IMR-90 (cell line): ENCODE results near the gene ANXA2. TPM values are rescaled to one million over a fixed set of nuclear protein-coding genes. Genes with fewer than 3 reads are reported as not detected.
A peak's percentile ranks its signal among the peaks of the same experiment; 100 is the strongest.

Source experiments
- ATAC-seq: fragments of 200-7000 bp; cut with Tn5 transposase; 2 replicates; pipeline ENCODE4 v1.9.1; 2020; ENCODE audit warnings: low read depth, mild to moderate bottlenecking, moderate library complexity
- BruUV-seq: library from RNA; stranded (reverse); fragments of 400-500 nt; replicated peaks from 2 replicates; lab custom pipeline; 2021; lab: Mats Ljungman, UMichigan
- CTCF ChIA-PET: fragments of 300-600 bp; formaldehyde crosslinking; extraction: SDS; loops from one replicate; lab custom pipeline; 2021; ENCODE audit warnings: antibody characterized with exemption; lab: Yijun Ruan, JAX
- POLR2A ChIA-PET: fragments of 300-600 bp; sonication (Branson Sonifier 250); formaldehyde crosslinking; loops from one replicate; lab custom pipeline; 2022; ENCODE audit warnings: antibody characterized with exemption; ENCODE audit not compliant: unreplicated experiment; lab: Charles Lee
- DNase-seq: peaks from one replicate; pipeline ENCODE4 v3.0.0; 2013
- H2AFZ ChIP-seq: replicated peaks from 2 replicates; pipeline ENCODE3; 2013; ENCODE audit warnings: low read length, mild to moderate bottlenecking; ENCODE audit not compliant: poor library complexity
- H2AK5ac ChIP-seq: 2 replicates; pipeline ENCODE4 v1.6.1; 2013; ENCODE audit warnings: low read depth, low read length, inconsistent platforms
- H2AK9ac ChIP-seq: replicated peaks from 2 replicates; pipeline ENCODE3; 2013; ENCODE audit warnings: mild to moderate bottlenecking, low read depth, low read length, moderate library complexity; ENCODE audit not compliant: poor library complexity
- H2BK120ac ChIP-seq: 2 replicates; pipeline ENCODE4 v1.6.1; 2013; ENCODE audit warnings: low read depth, low read length, inconsistent platforms
- H2BK15ac ChIP-seq: 3 replicates; pipeline ENCODE4 v1.6.1; 2013; ENCODE audit warnings: low read depth, low read length, inconsistent platforms
- H2BK20ac ChIP-seq: 2 replicates; pipeline ENCODE4 v1.6.1; 2013; ENCODE audit warnings: low read depth, mild to moderate bottlenecking, inconsistent platforms, low read length, moderate library complexity
- H2BK5ac ChIP-seq: 2 replicates; pipeline ENCODE4 v1.6.1; 2013; ENCODE audit warnings: mild to moderate bottlenecking, low read depth, low read length, inconsistent platforms; ENCODE audit not compliant: poor library complexity, severe bottlenecking
- H3K14ac ChIP-seq: replicated peaks from 2 replicates; pipeline ENCODE4 v1.6.1; 2013; ENCODE audit warnings: low read depth, low read length, inconsistent platforms
- H3K18ac ChIP-seq: 2 replicates; pipeline ENCODE4 v1.6.1; 2013; ENCODE audit warnings: low read depth, low read length, control low read depth
- H3K23ac ChIP-seq: 2 replicates; pipeline ENCODE4 v1.6.1; 2013; ENCODE audit warnings: low read depth, low read length, inconsistent platforms
- H3K27ac ChIP-seq: 2 replicates; pipeline ENCODE4 v1.5.1; 2013; ENCODE audit warnings: mild to moderate bottlenecking, control low read depth, low read length; ENCODE audit not compliant: insufficient read depth
- H3K27me3 ChIP-seq: 2 replicates; pipeline ENCODE4 v1.6.1; 2013; ENCODE audit warnings: low read length; ENCODE audit not compliant: control insufficient read depth, insufficient read depth
- H3K36me3 ChIP-seq: 2 replicates; pipeline ENCODE4 v1.6.1; 2013; ENCODE audit warnings: low read length, mixed read lengths; ENCODE audit not compliant: control insufficient read depth, insufficient read depth
- H3K4ac ChIP-seq: 2 replicates; pipeline ENCODE4 v1.6.1; 2013; ENCODE audit warnings: low read depth, low read length, inconsistent platforms
- H3K4me1 ChIP-seq: 2 replicates; pipeline ENCODE4 v1.6.1; 2013; ENCODE audit warnings: low read length, mixed read lengths; ENCODE audit not compliant: control insufficient read depth, insufficient read depth
- H3K4me2 ChIP-seq: 2 replicates; pipeline ENCODE4 v1.6.1; 2013; ENCODE audit warnings: low read depth, mild to moderate bottlenecking, control low read depth, low read length, moderate library complexity
- H3K4me3 ChIP-seq: 2 replicates; pipeline ENCODE4 v1.5.1; 2013; ENCODE audit warnings: low read depth, mild to moderate bottlenecking, control low read depth, low read length, moderate library complexity; ENCODE audit not compliant: insufficient read depth
- H3K56ac ChIP-seq: 2 replicates; pipeline ENCODE4 v1.6.1; 2013; ENCODE audit warnings: low read length, inconsistent platforms; ENCODE audit not compliant: insufficient read depth; ENCODE audit errors: extremely low read depth
- H3K79me1 ChIP-seq, 2 experiments: 2 replicates each; pipeline ENCODE4 v1.6.1; 2013; ENCODE audit warnings: low read length in 2 of 2, inconsistent platforms in 1 of 2, low read depth in 1 of 2
- H3K9ac ChIP-seq: 2 replicates; pipeline ENCODE4 v1.6.1; 2013; ENCODE audit warnings: low read depth, low read length, control low read depth
- H3K9me1 ChIP-seq: 2 replicates; pipeline ENCODE4 v1.6.1; 2013; ENCODE audit warnings: low read length, inconsistent platforms; ENCODE audit not compliant: insufficient read depth
- H3K9me3 ChIP-seq: 2 replicates; pipeline ENCODE4 v1.6.1; 2013; ENCODE audit warnings: low read length; ENCODE audit not compliant: control insufficient read depth, insufficient read depth
- H4K20me1 ChIP-seq: 2 replicates; pipeline ENCODE4 v1.6.1; 2013; ENCODE audit warnings: low read length, inconsistent platforms; ENCODE audit not compliant: insufficient read depth
- H4K5ac ChIP-seq: 2 replicates; pipeline ENCODE4 v1.6.1; 2013; ENCODE audit warnings: mild to moderate bottlenecking, low read depth, low read length, control low read depth
- H4K8ac ChIP-seq, 2 experiments: 2 replicates each; pipeline ENCODE4 v1.6.1; 2013; ENCODE audit warnings: low read depth in 2 of 2, low read length in 2 of 2, control low read depth in 1 of 2, inconsistent platforms in 1 of 2
- H4K91ac ChIP-seq: 2 replicates; pipeline ENCODE4 v1.6.1; 2013; ENCODE audit warnings: low read depth, low read length, inconsistent platforms; ENCODE audit not compliant: insufficient read depth
- CEBPB ChIP-seq: IDR thresholded peaks from 2 replicates; pipeline ENCODE4 v1.6.1; 2012; ENCODE audit warnings: low read depth, low read length, improper control_type of control experiment
- RCOR1 ChIP-seq: IDR thresholded peaks from 2 replicates; pipeline ENCODE4 v1.6.1; 2012; ENCODE audit warnings: mild to moderate bottlenecking, low read length, improper control_type of control experiment; ENCODE audit not compliant: insufficient replicate concordance
- WGBS, 2 experiments: methylation state at CpG; one replicate each; pipeline versions ENCODE4 v1.1.5 to v1.1.7; 2013; ENCODE audit warnings: missing lambda C conversion rate in 2 of 2; ENCODE audit not compliant: insufficient read length in 1 of 2; ENCODE audit errors: extremely low coverage in 2 of 2; 5-methylcytosine and 5-hydroxymethylcytosine counted together
- dilution Hi-C: fragments of 300-500 bp; cut with HindIII; formaldehyde crosslinking; loops from one replicate; pipeline ENCODE4 v1.14.3; 2018; ENCODE audit warnings: low sequenced_read_pairs; ENCODE audit not compliant: unreplicated experiment
- in situ Hi-C: fragments of 300-500 bp; cut with MboI; formaldehyde crosslinking; loops from 3 replicates; pipeline ENCODE4 v1.14.3; 2019; ENCODE audit warnings: low sequenced_read_pairs, inconsistent platforms, mixed read lengths
- intact Hi-C: fragments of 100-400 bp; cut with micrococcal nuclease; formaldehyde crosslinking; loops from 2 replicates; pipeline ENCODE4 v1.10.0; 2022
- polyA plus RNA-seq, 3 experiments: library from polyadenylated mRNA; depleted of rRNA; stranded (reverse); fragments of >200 nt; gene quantifications; 2 replicates each; pipeline ENCODE4 v1.2.3, GENCODE V29; 2012; ENCODE audit warnings: low replicate concordance in 1 of 3
- total RNA-seq: library from RNA; depleted of rRNA; stranded (reverse); fragments of >200 nt; gene quantifications from 2 replicates; pipeline ENCODE4 v1.2.3, GENCODE V29; 2012

Gene ANXA2
- total and polyA plus RNA-seq, 2 of the 4 experiments (the other 2 are of a cell fraction): 7,454 to 8,412 TPM

- Histone ChIP-seq H3K4me3 (no peak overlapping the region), H3K18ac (no peak overlapping the region), H3K27ac (no peak overlapping the region), H2BK20ac (no peak overlapping the region), H3K9ac (no peak overlapping the region), H2BK15ac (no peak overlapping the region), H3K9me1 (no peaks in the 10 kb centered on the region; the same call in 1 of the 2 replicates), H2BK120ac (no peak overlapping the region), H3K9me3 (no peaks in the 10 kb centered on the region), H3K27me3 (no peaks in the 10 kb centered on the region), H4K91ac (no peak overlapping the region), H4K20me1 (peaks cover 54% of the 10 kb centered on the region), H3K36me3 (peaks cover 38% of the 10 kb centered on the region), H3K23ac (no peak overlapping the region), H2BK5ac (no peak overlapping the region), H3K4ac (no peak overlapping the region), H2AK9ac (no peak overlapping the region), H3K56ac (no peak overlapping the region), H3K4me2 (no peak overlapping the region), H3K79me1 (peaks cover 13 to 23% of the 10 kb centered on the region in 2 experiments), H4K8ac (no peak overlapping the region), H2AFZ (no peak overlapping the region), H3K14ac (no peak overlapping the region), H3K4me1 (no peaks in the 10 kb centered on the region; the same call in 1 of the 2 replicates), H4K5ac (no peak overlapping the region), H2AK5ac (no peak overlapping the region)
- DNase-seq (no peak), ATAC-seq (no peak; the same call in 1 of the 2 replicates)
- 100% methylated on average over 1 of the region's 2 CpGs; no CpG with 5 or more reads in 1 of the 2 experiments for WGBS, 2 experiments
- in situ Hi-C loops (loop anchor here (25.0 kb wide), 1 partner anchor 1492 kb away; no protein-coding TSS in a partner anchor), intact Hi-C loops (no loop called here), dilution Hi-C loops (no loop called here)
- TF ChIP-seq RCOR1 (no peak), CEBPB (peak; percentile 85)
- no TSS peak for BruUV-seq
- ChIA-PET CTCF (interaction anchor here (1.5 kb wide), 1 partner anchor 17 kb away, joined by 3 read pairs; no protein-coding TSS in a partner anchor), POLR2A (no interaction called here)
These were observed 52.8 kb downstream of the ANXA2 start for GRCh38 chr15:60344987-60345386.
